ENCODE data around the gene EVA1A.

EVA1A gene

DNA sequence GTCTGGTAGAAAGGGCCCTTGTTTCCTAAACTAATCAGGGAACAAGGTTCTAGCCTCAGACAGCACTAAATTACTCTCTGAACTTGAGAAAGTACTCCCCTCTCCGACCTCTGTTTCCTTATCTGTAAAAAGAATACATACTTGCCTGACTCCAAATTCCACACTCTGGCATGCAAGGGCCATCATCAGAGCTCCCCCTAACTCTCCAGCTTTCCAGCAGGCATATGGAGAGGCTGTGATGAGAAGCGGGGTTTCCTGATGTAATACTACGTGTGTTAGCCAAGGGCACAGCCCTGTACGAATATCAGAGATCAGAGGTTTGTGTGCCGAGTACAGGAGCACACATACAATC is 1.8 kb upstream of the EVA1A start:
- DNase-seq, result no peak

DNA sequence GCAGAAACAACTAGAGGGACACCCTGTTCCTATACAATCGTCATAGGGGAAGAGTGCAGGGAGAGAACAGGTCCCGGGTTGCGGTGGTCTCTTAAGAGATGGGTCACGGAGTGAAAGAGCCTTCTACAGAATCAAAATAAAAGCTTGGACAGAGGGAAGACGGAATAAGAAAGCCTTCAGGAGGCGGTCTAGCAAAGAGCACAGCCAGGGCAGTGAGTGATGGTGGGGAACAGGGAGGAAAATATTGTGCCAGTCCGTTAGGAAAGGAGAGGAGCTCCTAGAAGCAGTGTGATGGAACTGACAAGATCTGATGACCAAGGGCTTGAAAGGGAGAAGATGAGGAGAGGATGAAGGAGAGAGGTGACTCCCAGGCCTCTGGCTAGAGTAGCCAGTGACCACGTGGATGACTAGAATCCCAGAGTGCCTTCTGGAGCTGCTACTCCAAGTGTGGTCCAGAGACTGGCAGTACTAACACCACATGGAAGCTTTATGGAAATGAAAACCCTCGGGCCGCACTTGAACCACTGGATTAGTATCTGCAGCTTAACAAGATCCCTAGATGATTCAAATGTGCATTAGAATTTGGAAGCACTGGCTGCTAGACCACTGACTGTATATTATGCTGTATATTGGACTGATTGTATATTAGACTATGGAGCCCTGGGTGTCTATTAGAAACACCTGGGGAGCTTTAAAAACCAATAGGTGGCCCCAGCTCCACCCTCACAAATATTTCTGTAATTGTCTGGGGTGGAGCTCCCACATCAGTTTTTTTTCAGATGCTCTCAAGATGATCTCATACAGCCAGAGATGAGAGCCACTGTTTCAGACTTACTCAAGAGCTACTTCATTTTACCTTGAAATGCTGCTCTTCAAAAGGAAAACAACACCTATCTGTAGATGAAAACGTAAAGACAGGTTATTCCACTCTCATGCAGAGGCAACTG is 1.1 kb upstream of the EVA1A start:
- DNase-seq, result no peak

DNA sequence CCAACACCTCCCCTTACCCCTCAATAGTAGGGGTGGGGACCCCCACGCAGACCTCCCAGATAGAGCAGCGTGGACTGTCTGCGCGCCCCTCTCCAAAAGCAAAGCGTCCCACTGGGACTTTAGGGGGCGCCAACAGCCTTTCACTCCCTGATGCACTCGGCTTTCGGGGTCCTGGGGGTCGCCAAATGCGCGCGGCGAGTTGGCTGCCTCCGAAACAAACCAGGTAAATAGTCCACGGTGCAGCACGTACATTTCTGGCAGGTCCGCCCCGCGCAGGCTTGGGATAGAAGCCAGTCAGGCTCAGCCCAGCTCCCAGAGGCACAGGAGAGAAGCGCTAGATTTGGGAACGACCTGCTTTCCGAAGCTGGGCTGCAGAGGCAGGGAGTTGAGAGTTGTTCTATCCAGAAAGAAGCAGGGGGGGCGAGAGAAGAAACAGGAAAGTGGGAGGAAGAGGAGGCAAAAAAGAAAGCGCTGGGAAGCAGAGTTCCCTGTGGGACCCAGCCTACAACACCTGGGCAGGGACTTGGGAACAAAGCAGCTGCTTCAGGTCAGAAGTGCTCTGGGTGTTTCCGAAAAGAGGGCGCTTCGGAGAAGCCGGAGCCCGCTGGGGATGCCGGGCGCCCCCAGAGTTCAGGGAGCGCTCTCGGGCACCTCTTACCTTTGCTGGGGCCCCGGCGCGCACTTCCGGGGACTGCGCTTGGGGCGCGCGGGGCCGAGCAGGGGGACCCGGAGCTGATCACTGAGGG is 544 bp downstream of the EVA1A start:
- DNase-seq, result peak; percentile 60

DNA sequence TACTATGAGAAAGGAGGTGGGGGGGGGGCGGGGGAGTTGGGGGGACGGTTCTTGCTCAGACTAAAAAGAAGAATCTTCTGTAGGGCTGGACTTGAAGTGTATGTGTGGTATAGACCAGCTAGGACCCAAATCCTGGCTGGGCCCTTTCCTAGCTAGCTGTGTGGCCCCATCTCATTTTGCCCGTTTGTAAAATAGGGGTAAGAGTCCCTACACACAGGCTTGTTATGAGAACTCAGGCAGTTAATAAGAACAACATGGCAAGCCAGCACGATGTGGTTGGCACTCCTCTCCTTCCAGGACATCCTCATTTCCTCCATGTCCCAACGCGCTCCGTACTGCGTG is 1.1 kb downstream of the EVA1A start:
- no peak for DNase-seq

DNA sequence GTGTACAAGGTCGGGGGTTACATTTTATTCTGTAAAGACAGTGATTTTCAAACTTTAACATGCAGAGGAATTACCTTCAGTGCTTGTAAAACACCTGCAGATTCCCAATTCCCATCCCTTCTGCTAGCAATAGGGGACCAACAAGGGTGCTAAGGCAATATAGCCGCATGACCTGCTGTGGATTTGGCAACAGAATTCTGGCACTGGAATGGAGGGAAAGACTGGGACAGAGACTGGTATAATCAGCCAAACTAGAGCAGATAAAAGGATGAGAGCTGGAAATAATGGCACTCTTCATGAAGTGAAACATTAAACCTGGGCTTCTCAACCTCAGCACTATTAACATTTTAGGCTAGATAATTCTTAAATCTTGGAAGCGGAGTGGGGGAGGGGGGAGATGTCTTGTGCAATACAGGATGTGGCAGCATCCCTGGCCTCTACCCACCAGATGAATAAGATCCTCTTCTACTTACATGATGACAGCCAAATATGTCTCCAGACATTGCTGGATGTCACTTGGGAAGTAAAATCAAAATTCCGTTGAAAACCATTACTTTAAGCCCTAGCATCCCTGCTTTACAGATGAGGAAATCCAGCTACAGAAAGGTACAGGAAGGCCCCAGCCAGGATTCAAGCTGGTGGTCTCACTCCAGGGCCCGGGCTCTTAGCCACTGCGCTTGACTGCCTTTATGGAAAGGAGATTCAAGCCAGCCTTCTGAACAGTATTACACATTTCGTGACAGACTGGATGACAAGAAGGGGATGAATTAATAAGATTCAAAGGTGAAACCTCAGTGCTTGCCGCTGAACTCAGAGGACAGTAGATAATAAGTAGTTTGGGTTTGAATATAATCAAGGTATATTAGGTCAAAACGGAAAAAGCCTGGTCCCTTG is 1.7 kb downstream of the EVA1A start:
- DNase-seq, result no peak

DNA sequence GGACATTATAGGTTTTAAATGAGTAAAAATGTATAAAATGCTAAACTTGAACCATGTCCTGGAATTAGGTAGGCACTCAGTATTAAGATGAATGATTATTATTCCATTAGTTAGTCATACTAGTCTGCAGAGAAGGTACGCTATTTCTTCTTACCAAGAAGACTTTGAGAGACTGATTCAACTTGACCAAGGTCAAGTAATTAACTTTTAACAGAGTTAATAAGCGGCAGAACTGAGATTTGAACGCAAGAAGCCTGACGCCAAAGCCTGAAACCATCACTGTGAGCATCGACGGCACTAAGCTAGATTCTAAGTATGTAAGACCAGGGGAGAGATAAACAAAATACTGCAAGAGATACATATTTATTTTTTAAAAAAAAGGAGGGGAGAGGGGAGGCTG is 2.6 kb downstream of the EVA1A start:
- no peak for DNase-seq

DNA sequence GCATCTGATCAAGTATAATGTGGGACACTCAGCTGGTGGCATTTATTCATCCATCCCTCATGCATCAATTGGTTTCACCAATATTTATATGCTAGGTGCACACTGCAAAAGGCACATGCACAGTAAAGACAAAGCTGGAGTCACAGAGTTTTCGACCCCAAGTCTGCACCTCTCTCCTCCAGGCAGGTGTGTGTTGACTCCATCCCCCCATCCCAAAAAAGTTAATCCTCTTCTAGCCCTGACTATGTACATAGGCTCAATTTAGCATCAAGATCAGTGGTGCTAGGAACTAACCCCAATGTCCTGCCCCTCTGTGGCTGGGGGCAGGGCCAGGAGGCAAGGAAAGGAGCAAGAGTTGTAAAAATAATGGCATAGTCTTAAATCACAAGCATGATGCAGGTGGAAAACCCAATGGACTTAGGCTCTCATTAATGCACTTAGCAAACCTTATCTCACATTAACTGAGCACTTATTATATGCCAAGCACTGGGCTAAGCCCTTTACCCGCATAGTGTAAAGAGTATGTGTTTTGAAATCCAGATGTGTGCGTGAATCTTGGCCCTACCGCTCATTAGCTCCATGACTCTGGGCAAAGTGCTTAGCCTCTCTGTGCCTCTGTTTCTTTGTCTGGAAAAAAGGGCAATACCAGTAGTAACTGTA is 3.1 kb downstream of the EVA1A start:
- DNase-seq, result no peak

DNA sequence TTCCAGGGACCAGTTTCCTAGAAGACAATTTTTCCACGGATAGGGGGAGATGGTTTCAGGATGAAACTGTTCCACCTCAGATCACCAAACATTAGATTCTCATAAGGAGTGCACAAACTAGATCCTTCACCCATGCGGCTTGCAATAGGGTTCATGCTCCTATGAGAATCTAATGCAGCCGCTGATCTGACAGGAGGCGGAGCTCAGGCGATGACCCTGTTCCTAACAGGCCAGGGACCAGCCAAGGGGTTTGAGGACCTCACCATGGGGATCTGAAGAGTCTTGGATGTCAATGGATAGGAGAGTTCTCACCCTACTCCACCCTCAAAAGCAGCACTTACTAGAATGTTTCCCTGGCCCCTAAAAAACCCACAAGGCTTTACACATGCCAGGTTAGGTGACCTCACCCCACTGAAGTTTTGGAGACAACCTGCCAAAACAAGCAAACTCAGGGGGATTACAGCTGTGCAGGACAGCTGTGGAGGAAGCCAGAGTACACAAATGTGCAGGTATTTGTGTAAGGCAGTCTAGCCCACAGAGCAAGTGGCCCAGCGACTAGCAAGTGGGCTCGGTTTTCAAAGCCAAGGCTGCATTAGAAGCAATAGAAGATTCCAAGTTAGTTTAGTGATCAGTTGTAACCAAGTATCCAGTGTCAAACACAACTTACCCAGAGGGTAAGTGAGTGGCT is 3.9 kb downstream of the EVA1A start:
- DNase-seq, result no peak

DNA sequence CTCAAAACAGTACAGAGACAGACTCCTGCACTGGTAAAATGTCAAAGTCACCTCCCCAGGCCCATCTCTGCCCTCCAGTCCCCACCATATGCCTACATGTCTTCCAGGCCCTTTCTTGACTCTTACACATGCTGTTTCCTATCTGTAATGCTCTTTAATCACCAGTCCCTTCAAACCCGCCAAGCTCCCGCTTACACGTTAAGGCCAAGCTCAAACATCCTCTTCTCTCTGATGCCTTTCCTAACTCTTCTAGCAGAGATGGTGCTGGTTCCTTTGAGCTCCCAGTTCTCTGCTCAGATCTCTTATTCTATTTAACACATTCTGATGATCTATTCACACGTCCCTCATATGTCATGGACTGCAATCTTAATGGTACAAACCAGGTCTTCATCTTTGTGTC is 5.0 kb downstream of the EVA1A start:
- DNase-seq, result no peak

DNA sequence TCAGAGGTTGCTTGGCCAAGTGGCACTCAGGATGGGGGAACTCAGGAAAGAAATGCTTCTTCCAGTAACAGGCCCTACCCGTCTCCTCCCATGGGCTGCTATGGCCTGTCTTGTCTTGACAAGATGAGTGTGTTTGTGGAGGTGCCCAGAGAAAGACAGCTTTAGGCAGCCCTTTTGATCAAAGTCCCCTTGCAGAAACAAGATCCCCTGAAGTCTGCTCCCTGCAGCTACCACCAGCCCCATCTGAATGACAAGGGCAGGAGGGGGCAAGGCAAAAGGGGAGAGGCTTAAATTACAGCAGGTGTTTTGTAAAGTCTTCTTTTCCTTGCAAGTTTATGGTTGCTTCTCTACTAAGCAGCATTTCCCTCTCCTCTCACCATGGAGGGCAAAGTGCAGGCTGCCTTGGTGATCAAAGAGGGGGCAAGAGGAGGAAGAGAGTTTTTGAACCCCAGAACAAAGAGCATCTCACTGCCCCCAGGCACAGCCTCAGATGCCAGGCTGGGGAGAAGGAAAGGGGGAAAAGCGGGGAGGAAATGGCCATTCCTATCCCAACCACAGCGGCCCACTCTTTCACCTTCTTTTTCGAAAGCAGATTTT is 6.7 kb downstream of the EVA1A start:
- no peak for DNase-seq

DNA sequence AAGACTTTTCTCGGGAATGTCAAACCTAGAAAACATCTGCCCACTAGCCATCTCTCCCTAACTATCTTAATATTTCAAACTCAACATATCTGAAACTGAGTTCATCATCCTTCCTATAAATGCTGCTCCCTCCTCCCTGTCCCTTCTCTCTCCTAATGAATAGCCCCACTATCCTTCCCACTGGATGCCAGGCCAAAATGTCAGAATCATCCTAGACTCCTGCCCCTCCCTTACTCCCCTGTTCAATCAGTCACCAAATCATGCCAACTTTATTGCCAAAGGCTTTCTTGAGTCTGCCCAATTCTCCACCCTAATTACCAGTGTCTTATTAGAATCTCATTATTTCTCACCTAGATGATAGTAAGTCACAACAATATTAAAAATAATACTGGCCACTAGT is 8.5 kb downstream of the EVA1A start:
- no peak for DNase-seq

DNA sequence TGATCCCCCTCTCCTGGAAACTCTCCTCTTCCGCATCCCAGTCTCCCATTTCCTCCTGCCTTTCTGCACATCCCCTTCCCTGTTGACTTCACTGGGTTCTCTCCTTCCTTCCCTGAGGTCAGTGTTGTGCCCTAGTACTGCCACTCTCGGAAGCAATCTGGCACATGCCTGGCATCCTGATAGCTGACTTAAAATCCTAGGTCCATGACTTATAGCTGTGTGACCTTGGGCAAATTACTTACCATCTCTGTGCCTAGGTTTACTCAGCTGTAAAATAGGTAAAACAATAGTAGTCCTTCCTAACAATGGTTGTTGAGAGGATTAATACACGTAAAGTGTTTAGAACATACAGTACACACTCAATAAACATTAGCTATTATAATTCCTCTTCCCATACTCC is 9.3 kb downstream of the EVA1A start:
- DNase-seq, result no peak

DNA sequence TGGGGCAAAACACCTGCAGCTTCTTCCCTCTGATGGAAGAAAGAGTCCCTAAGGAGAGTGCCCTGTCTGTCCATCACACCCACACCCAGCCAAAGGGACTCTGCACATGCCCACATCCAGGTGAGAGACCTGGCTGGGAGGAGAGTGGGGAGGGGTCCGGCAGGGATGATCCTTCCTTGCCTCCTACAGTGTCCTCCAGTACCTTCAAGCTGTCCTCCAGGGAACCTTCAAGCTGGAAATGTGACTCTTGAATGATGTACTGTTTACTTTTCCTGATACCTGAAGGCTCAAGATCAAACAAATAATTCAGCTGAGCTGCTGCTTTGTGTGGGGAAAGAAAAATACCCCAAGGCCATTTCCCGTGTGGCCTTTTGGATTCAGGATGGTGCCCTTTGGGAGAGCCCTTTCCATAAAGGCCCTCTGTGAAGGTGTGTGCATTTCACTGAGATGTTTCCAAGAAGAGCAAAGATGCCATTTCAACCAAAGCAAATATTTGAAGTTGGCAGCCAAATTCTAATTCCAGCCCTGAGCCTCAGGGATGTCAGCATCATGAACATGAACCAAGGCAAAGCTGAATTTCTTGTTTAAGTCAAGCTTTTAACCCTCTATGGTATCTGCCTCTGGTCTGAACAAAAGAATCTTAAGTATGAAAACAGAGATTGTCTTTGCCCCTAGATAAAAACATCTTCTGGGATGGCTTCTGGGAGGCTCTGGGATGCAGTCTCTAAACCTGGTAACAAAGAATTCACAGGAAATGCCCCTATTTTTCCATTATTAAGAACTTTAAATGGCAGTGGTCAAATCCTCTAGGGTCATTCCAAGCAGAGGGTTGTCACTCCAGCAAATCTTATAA is 11.1 kb downstream of the EVA1A start:
- no peak for DNase-seq

DNA sequence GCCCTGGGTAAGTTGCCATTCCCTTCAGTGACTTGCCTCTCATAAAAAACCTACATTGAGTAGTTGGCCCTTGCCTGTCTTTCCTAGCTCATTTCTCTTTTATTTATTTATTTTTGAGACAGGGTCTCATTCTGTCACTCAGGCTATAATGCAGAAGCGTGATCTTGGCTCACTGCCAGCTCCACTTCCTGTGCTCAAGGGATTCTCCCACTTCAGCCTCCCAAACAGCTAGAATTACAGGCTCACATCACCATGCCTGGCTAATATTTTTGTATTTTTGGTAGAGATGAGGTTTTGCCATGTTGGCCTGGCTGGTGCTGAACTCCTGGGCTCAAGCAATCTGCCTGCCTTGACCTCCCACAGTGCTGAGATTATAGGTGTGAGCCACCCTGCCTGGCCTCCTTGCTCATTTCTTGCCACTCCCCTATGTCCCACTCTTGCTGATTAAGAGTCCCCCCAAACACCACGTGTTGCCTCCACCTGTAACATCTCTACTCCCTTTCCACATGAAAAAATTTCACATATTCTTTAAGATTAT is 12.6 kb downstream of the EVA1A start:
- DNase-seq, result no peak

DNA sequence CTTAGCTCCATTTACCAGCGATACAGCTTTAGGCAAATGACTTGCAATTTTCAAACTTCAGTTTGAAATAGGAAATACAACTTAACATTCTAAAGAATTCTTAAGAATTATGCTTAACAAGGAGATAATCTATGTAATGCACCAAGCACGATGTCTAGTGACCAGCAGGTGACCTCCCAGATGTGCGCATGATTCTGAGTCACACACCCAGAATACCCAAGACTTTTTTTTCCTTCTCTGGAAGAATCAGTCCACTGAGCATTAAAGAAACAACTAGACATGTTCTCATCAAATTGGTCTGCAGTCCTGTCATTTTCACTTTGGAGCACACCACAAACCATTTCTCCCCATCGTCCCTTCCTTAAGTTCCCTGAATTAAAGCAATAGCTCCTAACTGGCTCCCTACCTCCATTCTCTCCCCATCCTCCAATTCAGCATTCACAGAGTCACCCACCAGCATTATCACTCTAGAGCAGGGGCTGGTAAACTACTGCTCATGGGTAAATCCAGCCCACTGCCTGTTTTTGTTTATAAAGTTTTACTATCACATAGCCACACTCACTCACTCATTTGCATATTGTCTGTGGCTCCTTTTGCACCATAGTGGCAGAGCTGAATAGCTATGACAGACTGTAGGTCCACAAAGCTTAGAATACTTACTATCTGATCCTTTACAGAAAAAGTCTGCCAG is 13.2 kb downstream of the EVA1A start:
- DNase-seq, result no peak

DNA sequence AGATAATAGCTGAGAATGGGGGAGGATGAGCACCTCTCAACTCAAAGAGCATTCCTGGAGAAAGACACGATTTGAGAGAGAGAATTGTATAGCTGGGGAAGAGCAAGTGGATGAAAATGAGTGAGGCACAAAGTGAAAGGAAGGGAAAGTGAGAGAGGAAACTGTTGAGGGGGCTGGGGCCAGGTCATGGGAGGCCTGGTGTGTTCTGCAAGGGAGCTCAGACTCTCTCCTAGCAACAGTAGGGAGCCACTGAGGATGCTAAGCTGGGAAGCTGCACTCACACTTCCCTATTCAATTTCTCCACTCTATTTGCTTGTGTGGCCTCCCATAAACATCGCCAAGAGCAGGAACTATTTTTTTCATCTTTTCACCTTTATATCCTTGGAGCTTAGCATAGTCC is 14.8 kb downstream of the EVA1A start:
- no peak for DNase-seq

DNA sequence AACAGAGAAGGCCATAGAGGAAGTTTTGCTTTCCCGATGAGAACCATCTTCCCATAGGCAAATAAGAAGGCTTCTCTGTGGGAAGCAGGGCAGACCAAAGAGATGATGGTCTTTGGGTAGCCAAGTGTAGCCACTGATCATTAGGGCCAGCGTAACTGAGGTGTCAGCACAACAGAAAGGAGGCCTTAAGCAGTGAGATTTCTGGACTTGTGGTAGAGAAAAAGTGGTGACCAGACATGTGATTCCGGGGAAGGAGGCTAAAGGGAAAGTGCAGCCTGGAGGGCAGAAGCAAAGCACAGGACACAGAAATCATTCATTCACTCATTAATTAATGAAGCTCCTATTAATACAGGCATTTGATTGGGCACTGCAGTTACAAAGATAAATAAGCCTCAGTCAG is 15.4 kb downstream of the EVA1A start:
- no peak for DNase-seq

DNA sequence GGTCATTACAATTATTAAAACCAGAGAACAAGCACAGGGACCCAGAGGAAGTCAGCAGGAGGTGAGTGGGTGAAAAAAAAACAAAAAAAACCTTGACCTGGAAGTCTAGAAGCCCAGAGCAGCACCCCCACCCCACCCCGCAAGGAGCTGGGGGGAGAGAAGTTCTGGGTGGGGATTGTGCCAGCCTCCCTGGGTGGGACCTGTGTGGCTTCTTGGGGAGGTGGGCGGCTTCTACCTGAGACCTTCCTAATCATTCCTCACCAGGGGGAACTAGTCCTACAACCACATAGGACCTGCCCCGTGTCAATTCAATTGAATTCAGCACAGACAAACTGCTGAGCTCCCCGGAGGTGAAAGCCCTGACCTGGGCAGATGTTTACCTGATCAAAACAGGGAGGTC is 17.3 kb downstream of the EVA1A start:
- DNase-seq, result no peak

DNA sequence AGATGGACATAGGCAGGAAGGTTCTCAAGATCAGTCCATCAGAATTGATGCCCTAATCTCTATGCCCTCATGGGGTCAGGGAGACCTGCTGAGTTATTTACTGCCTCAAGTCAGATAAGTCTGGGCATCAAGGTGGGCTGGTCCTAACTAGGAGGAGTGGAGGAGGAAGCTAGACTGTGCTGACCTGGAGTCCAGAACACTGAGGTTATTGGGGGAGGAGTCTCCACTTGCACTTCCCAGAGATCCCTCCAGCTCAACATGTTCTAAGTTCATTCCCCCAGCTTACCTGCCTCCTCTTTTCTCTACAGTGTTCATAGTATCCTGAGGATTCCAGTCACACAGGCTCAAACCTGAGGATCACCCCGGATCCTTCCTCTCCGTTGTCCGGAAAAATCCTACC is 19.3 kb downstream of the EVA1A start:
- no peak for DNase-seq

DNA sequence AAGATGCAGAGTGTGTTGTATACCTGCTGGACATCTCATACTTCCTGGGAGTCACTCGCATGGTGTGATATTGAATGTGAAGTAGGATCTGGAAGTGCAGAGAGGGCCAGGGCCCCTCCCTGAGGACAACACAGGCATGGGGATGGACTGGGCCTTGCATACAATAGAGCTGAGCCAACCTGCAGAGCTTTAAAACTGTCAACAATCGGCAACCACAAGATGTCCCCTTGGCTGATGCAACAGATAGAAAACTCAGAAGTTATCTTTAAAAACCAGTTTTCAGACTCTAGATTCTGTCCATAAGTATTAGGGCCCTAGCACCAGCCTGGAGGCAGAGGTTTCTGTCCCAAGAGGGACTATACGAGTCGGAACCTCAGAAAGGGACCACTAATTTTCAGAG is 19.7 kb downstream of the EVA1A start:
- no peak for DNase-seq

Data from right hindlimb (tissue), 1 donor.